Mammary epithelial cell (primary cell): ENCODE data around the gene ADAM10.

Experiments
- EZH2 ChIP-seq: IDR thresholded peaks from 2 replicates; pipeline ENCODE4 v1.6.1; 2012; ENCODE audit warnings: low read length, inconsistent platforms, borderline replicate concordance
- TF ChIP-seq, protein P1 (sequence below), 2 donors: IDR thresholded peaks in 1 of 2; conservative IDR thresholded peaks in 1 of 2; 2 replicates each; pipeline ENCODE4 v1.5.1; 2011 to 2012; ENCODE audit warnings: inconsistent platforms in 2 of 2, low read length in 2 of 2, mild to moderate bottlenecking in 2 of 2, control low read depth in 1 of 2, low read depth in 1 of 2; ENCODE audit not compliant: insufficient read depth in 1 of 2; ENCODE audit errors: extremely low read depth in 1 of 2

DNA sequence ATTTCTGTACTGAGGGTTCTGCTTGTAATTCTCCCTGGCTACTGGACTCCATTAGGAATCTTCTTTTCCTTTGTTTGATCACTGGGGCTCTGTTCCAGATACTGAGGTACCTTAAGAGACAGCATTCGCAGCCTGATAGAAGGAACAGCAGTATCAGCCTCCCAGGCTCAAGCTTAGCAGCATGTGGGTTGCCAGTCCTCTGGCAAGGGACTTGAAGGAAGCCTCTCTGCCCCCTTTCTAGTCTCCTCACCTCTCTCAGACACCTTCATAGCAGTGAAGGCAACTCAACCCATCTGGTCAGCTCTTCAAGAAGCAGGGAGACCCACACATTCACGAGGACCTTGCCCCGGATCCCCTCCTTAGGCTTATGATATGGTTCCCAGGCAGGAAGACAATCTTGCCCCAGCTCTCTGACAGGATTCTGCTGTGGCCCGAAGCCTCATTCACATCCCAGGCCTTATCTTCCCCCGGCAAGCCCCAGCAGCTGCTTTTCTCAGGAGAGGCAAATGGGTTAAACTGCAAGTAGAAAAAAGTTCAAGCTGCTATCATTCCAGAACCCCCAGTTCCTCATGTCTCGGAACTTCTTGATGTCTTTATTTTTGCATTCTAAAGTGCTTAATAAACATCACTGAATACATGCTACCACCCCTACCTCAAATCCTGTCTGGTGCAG lies 164.6 kb downstream of the ADAM10 start:
- TF ChIP-seq, protein P1, sequence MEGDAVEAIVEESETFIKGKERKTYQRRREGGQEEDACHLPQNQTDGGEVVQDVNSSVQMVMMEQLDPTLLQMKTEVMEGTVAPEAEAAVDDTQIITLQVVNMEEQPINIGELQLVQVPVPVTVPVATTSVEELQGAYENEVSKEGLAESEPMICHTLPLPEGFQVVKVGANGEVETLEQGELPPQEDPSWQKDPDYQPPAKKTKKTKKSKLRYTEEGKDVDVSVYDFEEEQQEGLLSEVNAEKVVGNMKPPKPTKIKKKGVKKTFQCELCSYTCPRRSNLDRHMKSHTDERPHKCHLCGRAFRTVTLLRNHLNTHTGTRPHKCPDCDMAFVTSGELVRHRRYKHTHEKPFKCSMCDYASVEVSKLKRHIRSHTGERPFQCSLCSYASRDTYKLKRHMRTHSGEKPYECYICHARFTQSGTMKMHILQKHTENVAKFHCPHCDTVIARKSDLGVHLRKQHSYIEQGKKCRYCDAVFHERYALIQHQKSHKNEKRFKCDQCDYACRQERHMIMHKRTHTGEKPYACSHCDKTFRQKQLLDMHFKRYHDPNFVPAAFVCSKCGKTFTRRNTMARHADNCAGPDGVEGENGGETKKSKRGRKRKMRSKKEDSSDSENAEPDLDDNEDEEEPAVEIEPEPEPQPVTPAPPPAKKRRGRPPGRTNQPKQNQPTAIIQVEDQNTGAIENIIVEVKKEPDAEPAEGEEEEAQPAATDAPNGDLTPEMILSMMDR (conservative IDR thresholded peaks at IDR 0.05 in 1 of 2, IDR thresholded peaks at IDR 0.05 in 1 of 2; ENCODE audit: extremely low read depth in 1 of 2, insufficient read depth in 1 of 2, low read depth in 1 of 2, low read length in 2 of 2), result no peak
- TF ChIP-seq EZH2, result no peak
